Effector memory CD4-positive, alpha-beta T cell (primary cell): Measurements from ENCODE around the gene BCAS4.

Experiments used
- DNase-seq, 3 donors: peaks; one replicate each; pipeline ENCODE4 v3.0.0-alpha.2; 2020
- H3K27ac ChIP-seq: 2 replicates; pipeline ENCODE4 v1.7.0; 2013; ENCODE audit warnings: mild to moderate bottlenecking, low read length, moderate library complexity; ENCODE audit not compliant: insufficient read depth, poor library complexity, severe bottlenecking
- H3K27me3 ChIP-seq: replicated peaks from 2 replicates; pipeline ENCODE4 v1.7.0; 2013; ENCODE audit warnings: mild to moderate bottlenecking, low read length; ENCODE audit not compliant: insufficient read depth, control insufficient read depth, poor library complexity, severe bottlenecking
- H3K36me3 ChIP-seq: 2 replicates; pipeline ENCODE4 v1.7.0; 2013; ENCODE audit warnings: mild to moderate bottlenecking, low read length, moderate library complexity; ENCODE audit not compliant: control insufficient read depth, insufficient read depth
- H3K4me1 ChIP-seq: 2 replicates; pipeline ENCODE4 v1.7.0; 2013; ENCODE audit warnings: low read length, mild to moderate bottlenecking; ENCODE audit not compliant: control insufficient read depth, insufficient read depth, poor library complexity, severe bottlenecking
- H3K4me3 ChIP-seq: 2 replicates; pipeline ENCODE4 v1.7.0; 2013; ENCODE audit warnings: low read length, low read depth, mild to moderate bottlenecking; ENCODE audit not compliant: insufficient read depth, poor library complexity, severe bottlenecking
- H3K9me3 ChIP-seq: 2 replicates; pipeline ENCODE4 v1.7.0; 2013; ENCODE audit warnings: mild to moderate bottlenecking, low read length, moderate library complexity; ENCODE audit not compliant: control insufficient read depth

The BCAS4 gene

GRCh38 chr20:50838707-50839385, 44.0 kb downstream of the BCAS4 start:
- DNase-seq, result no peak
- no peaks in the 10 kb centered on the region for H3K27me3 ChIP-seq

GRCh38 chr20:50842821-50843220, 48.0 kb downstream of the BCAS4 start:
- no peak overlapping the region for H3K27ac ChIP-seq
- DNase-seq, result no peak
- H3K4me1 ChIP-seq, result no peaks in the 10 kb centered on the region
- no peak overlapping the region for H3K4me3 ChIP-seq
- no peaks in the 10 kb centered on the region for H3K27me3 ChIP-seq
- peaks cover 7% of the 10 kb centered on the region for H3K36me3 ChIP-seq
- no peaks in the 10 kb centered on the region for H3K9me3 ChIP-seq

More at GRCh38 chr20:50838707-50839385, 44.0 kb downstream of the BCAS4 start:
- H3K4me3 ChIP-seq, result no peak overlapping the region
- H3K36me3 ChIP-seq, result peaks cover 7% of the 10 kb centered on the region
- H3K9me3 ChIP-seq, result no peaks in the 10 kb centered on the region
- no peaks in the 10 kb centered on the region for H3K4me1 ChIP-seq
- H3K27ac ChIP-seq, result no peak overlapping the region

DNA sequence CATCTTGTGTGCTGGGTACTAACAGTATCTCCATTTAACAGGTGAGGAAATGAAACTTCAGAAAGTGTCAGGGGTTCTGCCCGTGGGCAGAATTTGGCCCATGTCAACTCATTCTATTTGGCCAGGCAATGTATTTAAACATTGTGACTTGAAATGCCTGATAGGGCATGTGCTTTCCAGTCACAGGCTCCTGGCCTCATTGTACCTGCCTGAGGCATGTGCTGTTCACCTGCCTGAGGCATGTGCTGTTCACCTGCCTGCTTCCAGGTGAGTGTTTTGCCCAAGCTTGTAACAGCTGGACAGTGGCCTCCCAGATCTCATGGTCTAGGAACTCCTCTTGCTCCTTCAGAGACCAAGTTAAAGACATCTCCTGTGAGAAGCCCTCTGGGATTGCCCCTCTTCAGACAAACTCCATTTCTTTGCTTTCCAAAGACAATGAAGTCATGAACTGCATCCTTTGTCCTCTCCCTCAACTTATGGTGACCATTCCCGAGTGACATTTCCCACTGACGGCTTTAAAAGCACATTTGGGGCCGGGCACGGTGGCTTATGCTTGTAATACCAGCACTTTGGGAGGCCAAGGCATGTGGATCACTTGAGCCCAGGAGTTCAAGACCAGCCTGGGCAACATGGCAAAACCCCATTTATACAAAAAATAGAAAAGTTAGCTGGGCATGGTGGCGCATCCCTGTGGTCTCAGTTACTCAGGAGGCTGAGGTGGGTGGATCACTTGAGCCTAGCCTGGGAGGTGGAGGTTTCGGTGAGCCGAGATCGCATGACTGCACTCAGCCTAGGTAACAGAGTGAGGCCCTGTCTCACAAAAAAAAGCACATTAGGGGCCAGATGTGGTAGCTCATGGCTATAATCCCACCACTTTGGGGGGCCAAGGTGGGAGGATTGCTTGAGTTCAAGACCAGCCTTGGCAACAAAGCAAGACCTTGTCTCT, 48.7 kb downstream of the BCAS4 start:
- Histone ChIP-seq H3K36me3 (peaks cover 7% of the 10 kb centered on the region), H3K27ac (no peak overlapping the region), H3K4me1 (no peaks in the 10 kb centered on the region), H3K4me3 (no peak overlapping the region), H3K9me3 (no peaks in the 10 kb centered on the region), H3K27me3 (no peaks in the 10 kb centered on the region)
- DNase-seq, result no peak

- no peak for DNase-seq
- Histone ChIP-seq H3K27ac (no peak overlapping the region), H3K9me3 (no peaks in the 10 kb centered on the region), H3K27me3 (no peaks in the 10 kb centered on the region), H3K36me3 (peaks cover 7% of the 10 kb centered on the region), H3K4me1 (no peaks in the 10 kb centered on the region), H3K4me3 (no peak overlapping the region)
Measured at GRCh38 chr20:50844430-50845100, 49.7 kb downstream of the BCAS4 start.

DNA sequence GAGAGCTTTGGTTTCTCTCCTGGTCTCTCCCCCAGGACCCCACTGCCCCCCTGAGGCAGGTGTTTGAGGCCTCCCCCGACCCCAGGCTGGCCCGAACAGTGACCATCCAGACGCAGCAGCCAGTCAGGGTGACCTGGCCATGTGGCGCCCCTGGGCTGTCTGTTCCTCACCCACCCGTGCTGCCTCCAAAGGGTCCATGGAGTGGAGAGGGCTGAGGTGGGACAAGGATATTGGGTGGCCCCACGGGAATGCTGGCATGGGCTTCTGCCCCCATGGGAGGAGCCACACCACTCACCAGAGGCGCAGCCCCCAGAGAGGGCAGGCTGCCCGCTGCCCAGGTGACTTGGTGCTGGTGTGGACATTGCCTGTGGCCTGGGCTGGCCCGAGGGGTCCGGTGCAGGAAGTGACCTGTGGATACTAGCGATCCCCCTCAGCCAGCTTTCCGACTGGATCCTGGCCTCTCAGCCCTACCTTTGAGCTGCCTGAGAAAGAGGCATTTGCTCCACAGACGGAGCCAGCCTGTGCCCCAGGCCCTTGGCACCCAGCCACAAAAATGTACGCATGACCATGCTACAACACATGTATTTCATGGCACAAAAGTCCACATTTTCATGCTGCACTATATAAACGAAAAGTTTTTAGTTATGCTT, 50.8 kb downstream of the BCAS4 start:
- Histone ChIP-seq H3K27me3 (no peaks in the 10 kb centered on the region), H3K4me3 (no peak overlapping the region), H3K9me3 (no peaks in the 10 kb centered on the region), H3K36me3 (peaks cover 7% of the 10 kb centered on the region), H3K4me1 (no peaks in the 10 kb centered on the region), H3K27ac (no peak overlapping the region)
- DNase-seq, result no peak

- H3K27ac ChIP-seq, result no peak overlapping the region
- H3K27me3 ChIP-seq, result no peaks in the 10 kb centered on the region
- no peaks in the 10 kb centered on the region for H3K9me3 ChIP-seq
- H3K36me3 ChIP-seq, result no peaks in the 10 kb centered on the region
- no peak for DNase-seq
- H3K4me1 ChIP-seq, result no peaks in the 10 kb centered on the region
- H3K4me3 ChIP-seq, result no peak overlapping the region
Measured at GRCh38 chr20:50848341-50848808, 53.5 kb downstream of the BCAS4 start.

DNA sequence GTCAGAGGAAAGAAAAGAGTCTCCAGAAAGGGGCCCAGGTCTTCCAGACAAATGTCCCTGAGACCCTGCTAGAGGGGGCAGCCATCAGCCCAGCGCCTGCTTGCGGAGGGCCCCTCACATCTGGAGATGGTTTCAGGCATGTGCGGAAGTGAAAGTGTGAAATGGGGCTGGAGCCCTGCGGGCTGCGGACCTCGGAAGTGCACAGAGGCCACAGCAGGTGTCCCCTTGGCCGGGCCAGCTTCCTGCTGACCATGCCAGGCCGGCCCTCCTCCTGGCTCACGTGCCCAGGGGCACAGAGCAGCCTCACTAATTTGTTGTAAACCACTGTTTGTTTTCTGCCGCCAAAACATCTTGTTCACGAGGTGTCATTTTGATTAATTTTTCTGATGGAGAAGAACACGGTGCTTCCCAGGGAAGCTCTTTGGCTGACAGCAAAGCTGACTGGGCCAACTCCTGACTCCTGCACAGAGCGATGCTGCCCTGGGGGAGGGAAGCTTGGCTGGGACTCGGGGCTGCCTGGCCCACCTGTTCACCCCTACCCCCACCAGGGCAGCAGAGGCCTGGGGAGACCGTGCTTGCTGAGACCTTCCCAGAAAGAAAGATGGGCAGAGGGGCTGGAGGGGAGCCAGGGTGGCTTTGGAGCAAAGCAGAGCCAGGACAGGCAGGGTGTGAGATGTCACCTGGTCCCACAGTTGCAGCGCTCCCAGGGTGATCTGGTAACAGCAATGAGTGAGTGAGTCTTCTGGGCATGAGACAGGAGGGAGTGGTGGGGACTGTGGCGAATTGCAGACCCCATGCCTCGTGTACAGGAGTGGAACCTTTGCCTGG, 54.2 kb downstream of the BCAS4 start:
- Histone ChIP-seq H3K4me3 (no peak overlapping the region), H3K27me3 (no peaks in the 10 kb centered on the region), H3K4me1 (no peaks in the 10 kb centered on the region), H3K36me3 (no peaks in the 10 kb centered on the region), H3K27ac (no peak overlapping the region), H3K9me3 (no peaks in the 10 kb centered on the region)
- no peak for DNase-seq

- DNase-seq, result no peak
- H3K27me3 ChIP-seq, result no peaks in the 10 kb centered on the region
- H3K36me3 ChIP-seq, result no peaks in the 10 kb centered on the region
- no peaks in the 10 kb centered on the region for H3K4me1 ChIP-seq
- H3K9me3 ChIP-seq, result no peaks in the 10 kb centered on the region
- H3K4me3 ChIP-seq, result no peak overlapping the region
- no peak overlapping the region for H3K27ac ChIP-seq
Measured at GRCh38 chr20:50850721-50851286, 55.9 kb downstream of the BCAS4 start.

DNA sequence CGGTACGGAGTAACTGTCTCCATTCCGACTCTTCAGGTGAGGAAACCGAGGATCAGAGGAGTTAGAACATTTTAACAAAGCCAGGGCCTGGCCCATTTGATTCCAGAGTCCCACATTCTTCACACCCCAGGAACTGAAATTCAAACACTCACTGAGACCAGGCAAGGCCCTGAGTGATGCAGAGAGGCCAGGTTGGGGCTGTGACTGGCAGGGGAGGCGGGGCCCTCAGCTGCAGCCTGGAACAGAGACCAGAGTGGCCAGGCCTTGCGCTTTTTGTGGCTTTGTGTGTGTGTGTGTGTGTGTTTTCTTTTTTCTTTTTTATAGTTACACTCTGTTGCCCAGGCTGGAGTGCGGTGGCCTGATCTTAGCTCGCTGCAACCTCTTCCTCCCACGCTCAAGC, 57.2 kb downstream of the BCAS4 start:
- DNase-seq, result no peak
- H3K27me3 ChIP-seq, result no peaks in the 10 kb centered on the region
- H3K9me3 ChIP-seq, result no peaks in the 10 kb centered on the region
- H3K4me1 ChIP-seq, result no peaks in the 10 kb centered on the region
- no peak overlapping the region for H3K27ac ChIP-seq
- H3K4me3 ChIP-seq, result no peak overlapping the region
- no peaks in the 10 kb centered on the region for H3K36me3 ChIP-seq
